H9 (cell line): ENCODE measurements around the gene SLCO2A1. TPM values are rescaled to one million over a fixed set of nuclear protein-coding genes. Genes with fewer than 3 reads are reported as not detected.

Experiments
- DNase-seq: peaks from one replicate; pipeline ENCODE4 v3.0.0-alpha.2; 2017
- H2AFZ ChIP-seq: one replicate; pipeline ENCODE4 v1.6.1; 2013; ENCODE audit warnings: mild to moderate bottlenecking, low read length, control low read depth, moderate library complexity
- H2AK5ac ChIP-seq: 2 replicates; pipeline ENCODE4 v1.6.1; 2013; ENCODE audit warnings: low read length, control low read depth, mixed read lengths; ENCODE audit not compliant: insufficient read length
- H2BK120ac ChIP-seq: one replicate; pipeline ENCODE4 v1.6.1; 2013; ENCODE audit warnings: low read depth, mild to moderate bottlenecking, low read length, control low read depth, inconsistent platforms; ENCODE audit not compliant: poor library complexity, severe bottlenecking
- H2BK12ac ChIP-seq: 2 replicates; pipeline ENCODE4 v1.6.1; 2013; ENCODE audit warnings: low read length, control low read depth, mixed read lengths, low read depth; ENCODE audit not compliant: insufficient read length
- H2BK15ac ChIP-seq: 2 replicates; pipeline ENCODE4 v1.6.1; 2013; ENCODE audit warnings: low read depth, low read length, control low read depth
- H2BK20ac ChIP-seq: one replicate; pipeline ENCODE4 v1.6.1; 2013; ENCODE audit warnings: low read depth, mild to moderate bottlenecking, low read length, control low read depth, inconsistent platforms; ENCODE audit not compliant: poor library complexity, severe bottlenecking
- H2BK5ac ChIP-seq: 2 replicates; pipeline ENCODE4 v1.6.1; 2013; ENCODE audit warnings: low read length, control low read depth, mixed read lengths; ENCODE audit not compliant: insufficient read length
- H3K14ac ChIP-seq: 2 replicates; pipeline ENCODE4 v1.6.1; 2013; ENCODE audit warnings: low read length, control low read depth; ENCODE audit not compliant: insufficient read depth
- H3K18ac ChIP-seq: 2 replicates; pipeline ENCODE4 v1.6.1; 2013; ENCODE audit warnings: low read depth, mild to moderate bottlenecking, mixed read lengths, low read length, control low read depth; ENCODE audit not compliant: insufficient read length
- H3K23ac ChIP-seq: 2 replicates; pipeline ENCODE4 v1.6.1; 2013; ENCODE audit warnings: low read length, control low read depth, mixed read lengths, low read depth; ENCODE audit not compliant: insufficient read length
- H3K23me2 ChIP-seq: 2 replicates; pipeline ENCODE4 v1.6.1; 2013; ENCODE audit warnings: low read depth, mild to moderate bottlenecking, mixed read lengths, low read length, control low read depth; ENCODE audit not compliant: insufficient read length, poor library complexity, severe bottlenecking
- H3K27ac ChIP-seq: 2 replicates; pipeline ENCODE4 v1.5.1; 2013; ENCODE audit warnings: low read length, control low read depth, mixed read lengths, low read depth; ENCODE audit not compliant: insufficient read length
- H3K27me3 ChIP-seq: 2 replicates; pipeline ENCODE4 v1.6.1; 2013; ENCODE audit warnings: low read length, control low read depth, inconsistent platforms; ENCODE audit not compliant: insufficient read depth
- H3K4ac ChIP-seq: 2 replicates; pipeline ENCODE4 v1.6.1; 2013; ENCODE audit warnings: low read depth, mild to moderate bottlenecking, control low read depth, inconsistent platforms, low read length, moderate library complexity
- H3K4me1 ChIP-seq: 2 replicates; pipeline ENCODE4 v1.6.1; 2013; ENCODE audit warnings: low read length, control low read depth, inconsistent platforms; ENCODE audit not compliant: insufficient read depth
- H3K4me2 ChIP-seq: 2 replicates; pipeline ENCODE4 v1.6.1; 2013; ENCODE audit warnings: low read length, control low read depth, mixed read lengths; ENCODE audit not compliant: insufficient read length, insufficient read depth
- H3K56ac ChIP-seq: 2 replicates; pipeline ENCODE4 v1.6.1; 2013; ENCODE audit warnings: low read depth, mild to moderate bottlenecking, mixed read lengths, low read length, control low read depth; ENCODE audit not compliant: insufficient read length
- H3K79me1 ChIP-seq: 2 replicates; pipeline ENCODE4 v1.6.1; 2013; ENCODE audit warnings: low read depth, mild to moderate bottlenecking, moderate library complexity, low read length, control low read depth, inconsistent platforms; ENCODE audit not compliant: insufficient read depth, poor library complexity, severe bottlenecking
- H3K79me2 ChIP-seq: 2 replicates; pipeline ENCODE4 v1.6.1; 2013; ENCODE audit warnings: low read length, control low read depth, inconsistent platforms; ENCODE audit not compliant: insufficient read depth
- H3K9ac ChIP-seq: 2 replicates; pipeline ENCODE4 v1.6.1; 2013; ENCODE audit warnings: low read length, control low read depth, mixed read lengths; ENCODE audit not compliant: insufficient read length; ENCODE audit errors: extremely low read depth
- H3K9me3 ChIP-seq: one replicate; pipeline ENCODE4 v1.6.1; 2013; ENCODE audit warnings: low read depth, low read length, inconsistent platforms; ENCODE audit not compliant: control insufficient read depth
- H3T11ph ChIP-seq: one replicate; pipeline ENCODE4 v1.6.1; 2013; ENCODE audit warnings: mild to moderate bottlenecking, low read length, control low read depth, inconsistent platforms
- H4K20me1 ChIP-seq: one replicate; pipeline ENCODE4 v1.6.1; 2013; ENCODE audit not compliant: control insufficient read depth, insufficient read length, insufficient read depth
- H4K5ac ChIP-seq: 2 replicates; pipeline ENCODE4 v1.6.1; 2013; ENCODE audit warnings: low read depth, mild to moderate bottlenecking, mixed read lengths, low read length, control low read depth; ENCODE audit not compliant: insufficient read length
- H4K8ac ChIP-seq: replicated peaks from 2 replicates; pipeline ENCODE4 v1.6.1; 2013; ENCODE audit warnings: low read length, control low read depth, mixed read lengths, low read depth; ENCODE audit not compliant: insufficient read length
- H4K91ac ChIP-seq: 2 replicates; pipeline ENCODE4 v1.6.1; 2013; ENCODE audit warnings: low read depth, mild to moderate bottlenecking, moderate library complexity, mixed read lengths, low read length, control low read depth; ENCODE audit not compliant: insufficient read length
- H3K27ac Mint-ChIP-seq, 3 experiments: 2 replicates in 2 of 3; 3 replicates in 1 of 3; pipeline ENCODE4 v1.8.0; 2020 to 2021; ENCODE audit warnings: mixed read lengths in 3 of 3, mild to moderate bottlenecking in 1 of 3, moderate library complexity in 1 of 3
- H3K27me3 Mint-ChIP-seq: 2 replicates; pipeline ENCODE4 v1.8.0; 2021; ENCODE audit warnings: low read depth, mild to moderate bottlenecking, moderate library complexity, mixed read lengths
- H3K36me3 Mint-ChIP-seq, 3 experiments: 2 replicates in 2 of 3; 3 replicates in 1 of 3; pipeline ENCODE4 v1.8.0; 2020 to 2021; ENCODE audit warnings: low read depth in 3 of 3, mixed read lengths in 3 of 3; ENCODE audit not compliant: insufficient read depth in 1 of 3
- H3K4me1 Mint-ChIP-seq, 2 experiments: 2 replicates each; pipeline ENCODE4 v1.8.0; 2020; ENCODE audit warnings: mixed read lengths in 2 of 2
- H3K4me3 Mint-ChIP-seq, 2 experiments: 2 replicates in 1 of 2; 3 replicates in 1 of 2; pipeline ENCODE4 v1.8.0; 2020 to 2021; ENCODE audit warnings: mild to moderate bottlenecking in 2 of 2, mixed read lengths in 2 of 2, moderate library complexity in 1 of 2
- H3K9me3 Mint-ChIP-seq, 2 experiments: 2 replicates in 1 of 2; 3 replicates in 1 of 2; pipeline ENCODE4 v1.8.0; 2020; ENCODE audit warnings: mild to moderate bottlenecking in 2 of 2, mixed read lengths in 2 of 2, moderate library complexity in 1 of 2
- CTCF ChIP-seq: fragments of 200-600 bp; sonication (generic); conservative IDR thresholded peaks from 3 replicates; pipeline ENCODE4 v1.8.0; 2021; ENCODE audit warnings: antibody characterized with exemption, mild to moderate bottlenecking
- WGBS: extraction: QIAGEN DNeasy Blood & Tissue Kit; methylation state at CpG from one replicate; pipeline ENCODE4 v1.1.7; 2013; ENCODE audit warnings: missing lambda C conversion rate, low lambda C conversion rate, mixed read lengths; ENCODE audit not compliant: insufficient read length; ENCODE audit errors: extremely low coverage; 5-methylcytosine and 5-hydroxymethylcytosine counted together
- total RNA-seq: library from RNA; stranded (reverse); gene quantifications from 2 replicates; pipeline ENCODE4 v1.2.1, GENCODE V29; 2021

SLCO2A1 gene
- total RNA-seq, 1 experiment from 2014 or later = 0.98 TPM

- H4K8ac ChIP-seq = no peak overlapping the region
- H3K4ac ChIP-seq = no peak overlapping the region
- no peaks in the 10 kb centered on the region for H3K36me3 Mint-ChIP-seq
- H3K27ac ChIP-seq = no peak overlapping the region
- no peak overlapping the region for H3K4me2 ChIP-seq
- no peak overlapping the region for H3K27ac Mint-ChIP-seq
- no CpG with 5 or more reads among the region's 1 CpG for WGBS
- no peak overlapping the region for H3K18ac ChIP-seq
- H4K91ac ChIP-seq = no peak overlapping the region
- no peak overlapping the region for H2BK15ac ChIP-seq
- no peak overlapping the region for H2BK20ac ChIP-seq
- H3K14ac ChIP-seq = no peak overlapping the region
- no peak overlapping the region for H4K5ac ChIP-seq
- H4K20me1 ChIP-seq = no peaks in the 10 kb centered on the region
- no peak overlapping the region for H3K4me3 Mint-ChIP-seq
- H3K79me1 ChIP-seq = no peaks in the 10 kb centered on the region
- H2BK12ac ChIP-seq = no peak overlapping the region
- H3K56ac ChIP-seq = no peak overlapping the region
- no peak overlapping the region for H3T11ph ChIP-seq
- no peak for DNase-seq
- H3K9ac ChIP-seq = no peak overlapping the region
- H3K79me2 ChIP-seq = no peaks in the 10 kb centered on the region
- no peak overlapping the region for H2BK120ac ChIP-seq
- H3K4me1 ChIP-seq = no peaks in the 10 kb centered on the region
- H3K27me3 Mint-ChIP-seq = peaks cover 15% of the 10 kb centered on the region
- H3K9me3 Mint-ChIP-seq = no peaks in the 10 kb centered on the region
- no peak overlapping the region for H3K23ac ChIP-seq
- H2BK5ac ChIP-seq = no peak overlapping the region
- H2AFZ ChIP-seq = no peak overlapping the region
- H3K9me3 ChIP-seq = no peaks in the 10 kb centered on the region
- no peaks in the 10 kb centered on the region for H3K27me3 ChIP-seq
- no peak overlapping the region for H2AK5ac ChIP-seq
- peaks cover 3% of the 10 kb centered on the region in 2 experiments; a peak in 3 of 4 replicates for H3K4me1 Mint-ChIP-seq
- no peak for TF ChIP-seq CTCF
- no peaks in the 10 kb centered on the region for H3K23me2 ChIP-seq
These were observed 10.9 kb downstream of the SLCO2A1 start for GRCh38 chr3:134018850-134019249.
